A673 (cell line): ENCODE results near the gene GPR137C.

Source experiments
- EZH2 ChIP-seq: fragments of 200-600 bp; sonication (generic); IDR thresholded peaks from 2 replicates; pipeline ENCODE4 v1.6.1; 2017; ENCODE audit warnings: borderline replicate concordance, low read depth, mild to moderate bottlenecking, mixed read lengths, antibody characterized with exemption, low read length; ENCODE audit not compliant: poor library complexity, severe bottlenecking
- TF ChIP-seq, protein P1 (sequence below): fragments of 300-800, 200-600 bp; sonication (generic); conservative IDR thresholded peaks from 2 replicates; pipeline ENCODE4 v1.5.1; 2017; ENCODE audit warnings: low read depth, mild to moderate bottlenecking, antibody characterized with exemption, low read length, moderate library complexity, mixed read lengths

DNA sequence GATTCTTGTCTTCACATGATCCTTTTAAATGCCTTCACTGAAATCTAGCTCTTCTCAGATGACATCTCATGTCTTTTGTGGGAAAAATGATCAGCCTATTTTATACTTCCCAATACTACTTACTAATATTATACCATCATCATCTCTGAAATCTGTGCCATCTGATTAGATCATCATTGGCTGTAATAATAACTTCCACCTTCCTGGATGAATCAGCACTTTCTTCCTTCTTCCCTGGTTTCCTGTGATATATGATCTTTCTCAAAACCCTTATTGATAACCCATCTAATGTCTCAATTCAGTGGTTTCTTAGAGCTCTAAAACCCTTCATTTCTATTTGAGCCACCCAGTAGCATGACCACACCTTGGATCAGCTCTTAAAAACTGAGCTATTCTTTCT, 30.9 kb downstream of the GPR137C start:
- TF ChIP-seq, protein P1, sequence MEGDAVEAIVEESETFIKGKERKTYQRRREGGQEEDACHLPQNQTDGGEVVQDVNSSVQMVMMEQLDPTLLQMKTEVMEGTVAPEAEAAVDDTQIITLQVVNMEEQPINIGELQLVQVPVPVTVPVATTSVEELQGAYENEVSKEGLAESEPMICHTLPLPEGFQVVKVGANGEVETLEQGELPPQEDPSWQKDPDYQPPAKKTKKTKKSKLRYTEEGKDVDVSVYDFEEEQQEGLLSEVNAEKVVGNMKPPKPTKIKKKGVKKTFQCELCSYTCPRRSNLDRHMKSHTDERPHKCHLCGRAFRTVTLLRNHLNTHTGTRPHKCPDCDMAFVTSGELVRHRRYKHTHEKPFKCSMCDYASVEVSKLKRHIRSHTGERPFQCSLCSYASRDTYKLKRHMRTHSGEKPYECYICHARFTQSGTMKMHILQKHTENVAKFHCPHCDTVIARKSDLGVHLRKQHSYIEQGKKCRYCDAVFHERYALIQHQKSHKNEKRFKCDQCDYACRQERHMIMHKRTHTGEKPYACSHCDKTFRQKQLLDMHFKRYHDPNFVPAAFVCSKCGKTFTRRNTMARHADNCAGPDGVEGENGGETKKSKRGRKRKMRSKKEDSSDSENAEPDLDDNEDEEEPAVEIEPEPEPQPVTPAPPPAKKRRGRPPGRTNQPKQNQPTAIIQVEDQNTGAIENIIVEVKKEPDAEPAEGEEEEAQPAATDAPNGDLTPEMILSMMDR = no peak
- no peak for TF ChIP-seq EZH2
